A673 (cell line): Measurements from ENCODE around the gene HSF2BP. TPM values are rescaled to one million over a fixed set of nuclear protein-coding genes. Genes with fewer than 3 reads are reported as not detected.
"Not testable (repeated sequence)": the region's sequence is repeated elsewhere in the genome, so short reads cannot be mapped to it uniquely, and the experiment has no call there.

ENCODE experiments used
- BruUV-seq: library from RNA; stranded (reverse); fragments of 400-500 nt; replicated peaks from 2 replicates; lab custom pipeline; 2021; lab: Mats Ljungman, UMichigan
- CTCF ChIA-PET: fragments of 300-600 bp; sonication (Branson Sonifier 250); formaldehyde crosslinking; loops from one replicate; lab custom pipeline; 2022; ENCODE audit warnings: antibody characterized with exemption; lab: Charles Lee
- POLR2A ChIA-PET: fragments of 300-600 bp; sonication (Branson Sonifier 250); formaldehyde crosslinking; loops from one replicate; lab custom pipeline; 2022; ENCODE audit warnings: antibody characterized with exemption; ENCODE audit not compliant: low non-redundant PET; lab: Charles Lee
- DNase-seq: peaks from one replicate; pipeline ENCODE4 v3.0.0-alpha.2; 2015; ENCODE audit warnings: low spot score
- H3K27ac ChIP-seq: fragments of 200-600 bp; sonication (generic); 2 replicates; pipeline ENCODE4 v1.5.1; 2016; ENCODE audit warnings: mixed run types, low read depth, mild to moderate bottlenecking, mixed read lengths, antibody characterized with exemption, low read length; ENCODE audit not compliant: poor library complexity, severe bottlenecking
- H3K27me3 ChIP-seq: fragments of 200-600 bp; sonication (generic); replicated peaks from 2 replicates; pipeline ENCODE4 v1.6.1; 2017; ENCODE audit warnings: mixed run types, low read depth, mild to moderate bottlenecking, mixed read lengths, antibody characterized with exemption, low read length; ENCODE audit not compliant: insufficient read depth, poor library complexity
- H3K36me3 ChIP-seq: fragments of 200-600 bp; sonication (generic); 2 replicates; pipeline ENCODE4 v1.6.1; 2016; ENCODE audit warnings: mixed run types, mild to moderate bottlenecking, mixed read lengths, antibody characterized with exemption, low read length; ENCODE audit not compliant: insufficient read depth, poor library complexity, severe bottlenecking
- H3K4me1 ChIP-seq: fragments of 200-600 bp; sonication (generic); 2 replicates; pipeline ENCODE4 v1.6.1; 2017; ENCODE audit warnings: mixed run types, mild to moderate bottlenecking, mixed read lengths, antibody characterized with exemption, low read length; ENCODE audit not compliant: insufficient read depth, poor library complexity, severe bottlenecking
- H3K4me3 ChIP-seq: fragments of 200-600 bp; sonication (generic); 2 replicates; pipeline ENCODE4 v1.5.1; 2016; ENCODE audit warnings: low read depth, mixed run types, mild to moderate bottlenecking, mixed read lengths, low read length; ENCODE audit not compliant: poor library complexity, severe bottlenecking
- H3K9me3 ChIP-seq: fragments of 200-600 bp; sonication (generic); 2 replicates; pipeline ENCODE4 v1.6.1; 2016; ENCODE audit warnings: mixed run types, low read depth, mild to moderate bottlenecking, mixed read lengths, antibody characterized with exemption, low read length; ENCODE audit not compliant: poor library complexity, severe bottlenecking
- intact Hi-C: fragments of 100-400 bp; cut with micrococcal nuclease; formaldehyde crosslinking; loops from one replicate; pipeline ENCODE4 v1.10.0; 2022; ENCODE audit not compliant: unreplicated experiment
- total RNA-seq: library from RNA; stranded (reverse); gene quantifications from 2 replicates; pipeline ENCODE4 v1.2.3, GENCODE V29; 2021

Gene HSF2BP
- total RNA-seq, 1 experiment from 2014 or later = 2.4 TPM

GRCh38 chr21:43516860-43517627, 142.2 kb downstream of the HSF2BP start:
- CTCF ChIA-PET, POLR2A ChIA-PET, H3K27ac ChIP-seq, H3K27me3 ChIP-seq, DNase-seq, BruUV-seq, intact Hi-C loops, H3K4me3 ChIP-seq, H3K36me3 ChIP-seq, H3K4me1 ChIP-seq, H3K9me3 ChIP-seq: not testable (repeated sequence)

- H3K36me3 ChIP-seq, BruUV-seq, POLR2A ChIA-PET, H3K4me1 ChIP-seq, H3K27ac ChIP-seq, DNase-seq, intact Hi-C loops, CTCF ChIA-PET, H3K27me3 ChIP-seq, H3K9me3 ChIP-seq, H3K4me3 ChIP-seq: not testable (repeated sequence)
Observed at GRCh38 chr21:43516295-43516847, 142.9 kb downstream of the HSF2BP start.

- intact Hi-C loops, H3K4me3 ChIP-seq, H3K27ac ChIP-seq, POLR2A ChIA-PET, CTCF ChIA-PET, H3K27me3 ChIP-seq, BruUV-seq, H3K9me3 ChIP-seq, H3K36me3 ChIP-seq, DNase-seq, H3K4me1 ChIP-seq: not testable (repeated sequence)
Observed at GRCh38 chr21:43514834-43515233, 144.5 kb downstream of the HSF2BP start.

GRCh38 chr21:43513023-43513422, 146.3 kb downstream of the HSF2BP start:
- H3K36me3 ChIP-seq, CTCF ChIA-PET, BruUV-seq, H3K27ac ChIP-seq, H3K4me1 ChIP-seq, POLR2A ChIA-PET, intact Hi-C loops, DNase-seq, H3K9me3 ChIP-seq, H3K4me3 ChIP-seq, H3K27me3 ChIP-seq: not testable (repeated sequence)

- BruUV-seq, POLR2A ChIA-PET, H3K27me3 ChIP-seq, H3K4me3 ChIP-seq, H3K27ac ChIP-seq, H3K36me3 ChIP-seq, H3K4me1 ChIP-seq, CTCF ChIA-PET, H3K9me3 ChIP-seq, intact Hi-C loops, DNase-seq: not testable (repeated sequence)
Observed at GRCh38 chr21:43511209-43511608, 148.1 kb downstream of the HSF2BP start.

GRCh38 chr21:43510669-43511068, 148.6 kb downstream of the HSF2BP start:
- H3K4me1 ChIP-seq, H3K27me3 ChIP-seq, BruUV-seq, H3K27ac ChIP-seq, intact Hi-C loops, H3K9me3 ChIP-seq, POLR2A ChIA-PET, DNase-seq, H3K4me3 ChIP-seq, H3K36me3 ChIP-seq, CTCF ChIA-PET: not testable (repeated sequence)

- CTCF ChIA-PET, POLR2A ChIA-PET, DNase-seq, H3K27me3 ChIP-seq, intact Hi-C loops, BruUV-seq, H3K4me1 ChIP-seq, H3K36me3 ChIP-seq, H3K27ac ChIP-seq, H3K4me3 ChIP-seq, H3K9me3 ChIP-seq: not testable (repeated sequence)
Observed at GRCh38 chr21:43503892-43504291, 155.4 kb downstream of the HSF2BP start.
